ENCODE results near the gene SUPT7L.

- no peak for TF ChIP-seq ZNF8 (CRISPR knock-in tag; IDR thresholded peaks at IDR 0.05)
- no peak for TF ChIP-seq ZFP3 (CRISPR knock-in tag; IDR thresholded peaks at IDR 0.05)
- no peak for TF ChIP-seq PPARA (CRISPR knock-in tag; IDR thresholded peaks at IDR 0.05; ENCODE audit: borderline replicate concordance)
- no peak for TF ChIP-seq CREB5 (CRISPR knock-in tag; IDR thresholded peaks at IDR 0.05; ENCODE audit: low read depth)
- no peak for TF ChIP-seq ZFP30 (CRISPR knock-in tag; IDR thresholded peaks at IDR 0.05)
- TF ChIP-seq, protein P1, sequence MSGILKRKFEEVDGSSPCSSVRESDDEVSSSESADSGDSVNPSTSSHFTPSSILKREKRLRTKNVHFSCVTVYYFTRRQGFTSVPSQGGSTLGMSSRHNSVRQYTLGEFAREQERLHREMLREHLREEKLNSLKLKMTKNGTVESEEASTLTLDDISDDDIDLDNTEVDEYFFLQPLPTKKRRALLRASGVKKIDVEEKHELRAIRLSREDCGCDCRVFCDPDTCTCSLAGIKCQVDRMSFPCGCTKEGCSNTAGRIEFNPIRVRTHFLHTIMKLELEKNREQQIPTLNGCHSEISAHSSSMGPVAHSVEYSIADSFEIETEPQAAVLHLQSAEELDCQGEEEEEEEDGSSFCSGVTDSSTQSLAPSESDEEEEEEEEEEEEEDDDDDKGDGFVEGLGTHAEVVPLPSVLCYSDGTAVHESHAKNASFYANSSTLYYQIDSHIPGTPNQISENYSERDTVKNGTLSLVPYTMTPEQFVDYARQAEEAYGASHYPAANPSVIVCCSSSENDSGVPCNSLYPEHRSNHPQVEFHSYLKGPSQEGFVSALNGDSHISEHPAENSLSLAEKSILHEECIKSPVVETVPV (CRISPR knock-in tag; IDR thresholded peaks at IDR 0.05), result no peak
- TF ChIP-seq TOX (CRISPR knock-in tag; IDR thresholded peaks at IDR 0.05; ENCODE audit: borderline replicate concordance), result no peak
- no peak for TF ChIP-seq ZC3H10 (CRISPR knock-in tag; IDR thresholded peaks at IDR 0.05)
Observed at GRCh38 chr2:27712522-27712921, 49.1 kb upstream of the SUPT7L start.

Data from SK-N-SH treated with all-trans-retinoic acid at 6 μM for 48 hours (cell line).